GM19193 (cell line): Measurements from ENCODE around the gene DAGLB.

ENCODE experiments used
- POLR2A ChIP-seq: IDR thresholded peaks from 4 replicates; pipeline ENCODE4 v1.6.1; 2011; ENCODE audit not compliant: insufficient read depth, insufficient read length; ENCODE audit errors: extremely low read depth

The DAGLB gene, protein sequence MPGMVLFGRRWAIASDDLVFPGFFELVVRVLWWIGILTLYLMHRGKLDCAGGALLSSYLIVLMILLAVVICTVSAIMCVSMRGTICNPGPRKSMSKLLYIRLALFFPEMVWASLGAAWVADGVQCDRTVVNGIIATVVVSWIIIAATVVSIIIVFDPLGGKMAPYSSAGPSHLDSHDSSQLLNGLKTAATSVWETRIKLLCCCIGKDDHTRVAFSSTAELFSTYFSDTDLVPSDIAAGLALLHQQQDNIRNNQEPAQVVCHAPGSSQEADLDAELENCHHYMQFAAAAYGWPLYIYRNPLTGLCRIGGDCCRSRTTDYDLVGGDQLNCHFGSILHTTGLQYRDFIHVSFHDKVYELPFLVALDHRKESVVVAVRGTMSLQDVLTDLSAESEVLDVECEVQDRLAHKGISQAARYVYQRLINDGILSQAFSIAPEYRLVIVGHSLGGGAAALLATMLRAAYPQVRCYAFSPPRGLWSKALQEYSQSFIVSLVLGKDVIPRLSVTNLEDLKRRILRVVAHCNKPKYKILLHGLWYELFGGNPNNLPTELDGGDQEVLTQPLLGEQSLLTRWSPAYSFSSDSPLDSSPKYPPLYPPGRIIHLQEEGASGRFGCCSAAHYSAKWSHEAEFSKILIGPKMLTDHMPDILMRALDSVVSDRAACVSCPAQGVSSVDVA

DNA sequence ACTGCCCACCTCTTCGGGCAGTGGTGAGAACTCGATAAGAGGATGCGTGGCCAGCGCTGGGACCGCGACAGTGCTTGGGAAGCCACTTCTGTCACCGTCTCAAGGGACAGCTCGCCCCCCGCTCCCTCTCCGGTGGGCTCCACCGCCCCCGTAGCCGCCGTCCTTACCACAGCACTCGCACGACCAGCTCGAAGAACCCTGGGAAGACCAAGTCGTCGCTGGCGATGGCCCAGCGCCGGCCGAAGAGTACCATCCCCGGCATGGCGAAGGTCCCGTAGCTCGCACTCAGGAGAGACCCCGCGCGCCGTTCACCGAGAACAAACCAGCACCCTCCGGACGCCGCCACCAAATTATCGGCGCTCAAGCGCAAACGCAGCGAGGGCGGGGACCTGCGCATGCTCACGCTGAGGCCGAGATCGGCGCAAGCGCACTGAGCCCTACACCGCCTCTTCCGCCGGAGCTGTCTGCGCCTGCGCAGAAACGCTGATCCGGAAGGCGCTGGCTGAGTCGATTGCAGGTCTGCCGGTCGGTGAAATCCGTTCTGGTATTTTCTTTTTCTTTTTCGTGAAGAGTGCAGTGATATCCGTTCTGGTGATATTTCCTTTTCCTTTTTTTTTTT lies at the start of gene DAGLB:
Gene DAGLB, minus strand, starts transcription at position 374 of the 619 bp plus-strand sequence. Its CDS starts 112 bp downstream, at position 262.
- peak; percentile 95 for TF ChIP-seq POLR2A

DNA sequence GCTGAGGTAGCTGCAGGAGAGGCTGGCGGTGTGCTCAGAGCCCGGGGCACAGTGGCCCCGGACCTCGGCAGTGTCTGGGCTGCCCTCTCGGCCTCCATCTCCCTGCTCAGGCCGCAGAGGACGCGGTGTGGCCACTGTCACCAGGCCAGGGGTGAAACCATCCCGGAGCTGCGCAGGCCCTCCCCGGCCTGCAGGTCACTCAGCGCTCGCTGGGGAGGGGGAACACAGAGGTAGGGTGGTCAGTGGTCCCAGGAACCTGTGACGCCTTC lies 49.8 kb upstream of the DAGLB start:
- TF ChIP-seq POLR2A: no peak

DNA sequence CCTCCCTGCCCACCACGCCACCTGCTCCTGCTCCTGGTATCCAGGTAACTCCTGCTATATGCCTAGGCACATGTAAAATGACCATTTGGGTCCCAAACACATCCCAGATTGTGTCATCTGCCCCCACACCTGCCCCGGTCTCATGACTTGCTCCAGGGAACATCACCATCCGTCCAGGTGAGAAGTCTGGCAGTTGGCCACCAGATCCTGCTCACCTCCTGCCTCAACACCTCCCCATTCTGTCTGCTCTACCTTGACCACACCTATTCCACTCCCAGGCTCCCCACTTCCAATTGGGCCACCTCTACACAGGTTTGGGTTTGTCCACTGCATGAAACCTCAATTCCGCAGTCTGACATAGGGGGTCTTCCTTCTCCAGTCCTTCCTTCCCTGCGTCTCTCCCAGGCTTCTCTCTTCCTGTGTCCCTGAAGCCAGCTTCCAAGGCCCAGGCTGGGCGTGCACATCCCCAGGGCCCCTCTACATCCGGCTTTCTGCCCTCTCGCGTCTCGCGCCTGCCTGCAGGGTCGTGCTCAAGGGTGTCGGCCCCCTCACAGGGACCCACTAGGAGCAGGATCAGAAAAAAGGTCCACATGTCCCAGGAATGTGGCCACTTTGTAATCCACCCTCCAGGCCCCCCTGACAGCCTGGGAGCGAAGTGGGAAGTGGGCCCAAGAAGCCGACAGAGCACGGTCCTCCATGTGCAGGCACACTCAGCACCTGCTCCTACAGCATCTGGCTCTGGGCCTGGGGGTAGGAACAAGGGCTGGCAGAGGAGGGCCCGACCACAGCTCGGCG lies 49.3 kb upstream of the DAGLB start:
- TF ChIP-seq POLR2A: no peak

DNA sequence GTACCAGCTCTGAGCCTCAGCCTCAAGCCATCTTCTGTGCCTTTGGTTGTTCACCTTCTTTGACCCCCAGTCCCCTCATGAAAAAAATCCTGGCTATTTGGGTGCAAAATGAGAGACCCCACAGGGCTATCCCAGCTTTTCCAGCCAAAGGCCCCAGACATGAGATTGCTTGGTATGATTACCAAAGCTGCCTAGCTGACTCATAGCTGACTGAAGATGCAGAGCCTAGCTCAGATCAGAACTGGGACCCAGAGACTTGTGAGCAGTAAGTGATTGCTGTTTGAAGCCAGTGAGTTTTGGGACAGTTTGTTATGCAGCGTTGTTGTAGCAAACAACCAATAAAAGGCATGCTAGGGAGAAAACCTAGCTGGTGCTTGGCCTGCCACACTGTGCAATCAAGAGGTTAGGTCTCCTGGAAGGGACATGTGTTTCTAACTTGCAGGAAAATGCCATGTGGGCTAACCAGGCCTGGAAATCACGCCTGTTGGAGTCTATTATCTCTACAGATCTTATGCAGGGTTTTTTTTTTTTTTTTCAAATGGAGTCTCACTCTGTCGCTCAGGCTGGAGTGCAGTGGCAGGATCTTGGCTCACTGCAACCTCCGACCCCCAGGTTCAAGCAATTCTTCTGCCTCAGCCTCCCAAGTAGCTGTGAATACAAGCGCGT lies 48.0 kb upstream of the DAGLB start:
- TF ChIP-seq POLR2A: no peak

DNA sequence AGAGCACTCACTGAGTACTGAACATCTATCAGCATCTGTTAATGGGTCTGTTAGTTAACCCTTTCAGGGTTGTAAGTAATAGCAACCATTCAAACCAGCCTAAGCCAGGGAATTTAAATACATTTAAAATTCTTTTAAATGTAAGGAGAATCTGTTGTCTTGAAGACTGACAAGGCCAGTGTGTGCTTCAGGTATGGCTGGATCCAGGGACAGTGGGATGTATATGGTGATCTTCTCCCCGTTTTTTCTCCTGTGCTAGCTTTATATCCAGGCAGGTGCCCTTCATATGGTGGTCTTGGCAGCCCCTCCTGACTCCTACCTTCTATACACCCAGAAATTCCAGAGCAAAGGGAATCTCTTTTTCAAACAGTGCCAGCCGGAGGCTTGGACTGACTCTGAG lies 46.6 kb upstream of the DAGLB start:
- no peak for TF ChIP-seq POLR2A

DNA sequence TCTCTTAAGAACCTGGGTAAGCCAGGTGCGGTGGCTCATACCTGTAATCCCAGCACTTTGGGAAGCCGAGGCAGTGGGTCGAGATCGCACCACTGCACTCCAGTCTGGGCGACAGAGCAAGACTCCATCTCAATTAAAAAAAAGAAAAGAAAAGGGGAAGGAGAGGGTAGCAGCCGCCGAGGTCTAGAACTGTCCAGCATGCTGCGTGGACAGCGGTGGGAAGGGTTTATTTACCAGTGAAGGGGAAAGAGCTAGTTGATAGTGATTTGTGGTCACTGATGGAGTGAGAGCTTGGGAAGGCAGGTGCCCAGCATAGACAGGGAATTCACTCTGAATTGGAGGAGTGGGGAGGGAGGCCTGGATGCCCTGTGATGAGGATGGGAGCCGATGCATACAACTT lies 43.4 kb upstream of the DAGLB start:
- no peak for TF ChIP-seq POLR2A

DNA sequence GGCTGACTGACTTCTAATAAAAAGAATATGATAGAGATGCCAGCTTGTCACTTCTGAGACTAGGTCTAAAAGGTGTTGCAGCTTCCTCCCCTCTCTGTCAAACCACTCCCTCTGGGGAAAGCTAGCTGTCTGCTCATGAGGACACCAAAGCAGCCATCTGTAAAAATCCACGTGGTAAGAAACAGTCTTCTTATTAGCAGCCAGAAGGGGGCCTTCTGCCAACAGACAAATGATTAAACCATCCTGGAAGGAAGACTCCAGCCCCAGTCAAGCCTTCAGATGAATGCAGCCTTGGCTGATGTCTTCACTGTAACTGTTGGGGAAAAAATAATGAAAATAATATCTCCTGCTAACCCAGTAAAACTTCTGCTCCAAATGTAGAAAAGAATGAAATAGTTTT lies 41.9 kb upstream of the DAGLB start:
- TF ChIP-seq POLR2A: no peak

DNA sequence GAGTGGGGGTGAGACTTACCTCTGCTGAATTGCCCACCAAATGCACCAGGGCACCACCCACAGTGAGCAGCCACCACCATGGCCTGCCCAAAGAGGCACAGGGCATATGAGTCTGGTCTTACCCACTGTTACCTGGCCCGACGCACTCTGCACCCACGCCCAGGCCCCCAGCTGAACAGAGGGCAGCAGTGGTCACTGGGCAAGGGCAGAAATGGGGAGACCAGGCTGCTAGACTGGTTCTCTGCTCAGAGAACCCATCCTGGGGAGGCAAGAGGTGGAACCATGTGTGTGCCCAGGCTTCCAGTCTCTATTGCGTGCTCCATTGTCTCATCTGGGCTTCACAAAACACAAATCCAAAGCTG lies 39.4 kb upstream of the DAGLB start:
- no peak for TF ChIP-seq POLR2A

DNA sequence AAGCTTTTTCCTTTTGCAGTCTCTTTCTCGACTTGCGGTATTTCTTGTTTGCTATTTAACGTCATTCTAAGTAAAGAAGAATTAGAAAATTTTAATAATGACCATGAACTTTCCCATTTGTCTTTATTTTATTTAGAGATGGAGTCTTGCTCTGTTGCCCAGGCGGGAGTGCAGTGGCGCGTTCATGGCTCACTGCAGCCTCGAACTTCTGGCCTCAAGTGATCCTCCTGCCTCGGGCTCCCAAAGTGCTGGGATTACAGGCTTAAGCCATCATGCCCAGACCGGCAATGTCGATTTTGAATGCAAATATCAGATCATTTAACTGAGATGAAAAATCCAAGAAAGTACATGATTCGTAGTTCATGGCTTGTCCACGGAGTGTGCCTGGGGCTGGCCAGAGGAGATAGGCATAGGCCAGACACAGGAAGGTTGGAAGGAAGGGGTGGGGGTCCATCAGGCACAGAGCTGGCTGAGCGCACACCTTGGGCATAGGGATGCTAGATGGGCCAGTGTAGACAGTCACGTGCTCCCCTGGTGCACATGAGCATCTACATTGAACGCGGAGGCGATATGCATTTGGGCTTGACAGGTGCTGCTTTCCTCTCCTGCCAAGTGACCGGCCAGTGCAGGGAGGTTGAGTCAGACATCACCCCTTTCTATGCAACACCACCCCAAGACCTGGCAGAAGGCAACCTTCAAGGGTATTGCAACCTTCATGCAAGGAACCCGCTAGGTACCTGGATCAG lies 38.9 kb upstream of the DAGLB start:
- no peak for TF ChIP-seq POLR2A

DNA sequence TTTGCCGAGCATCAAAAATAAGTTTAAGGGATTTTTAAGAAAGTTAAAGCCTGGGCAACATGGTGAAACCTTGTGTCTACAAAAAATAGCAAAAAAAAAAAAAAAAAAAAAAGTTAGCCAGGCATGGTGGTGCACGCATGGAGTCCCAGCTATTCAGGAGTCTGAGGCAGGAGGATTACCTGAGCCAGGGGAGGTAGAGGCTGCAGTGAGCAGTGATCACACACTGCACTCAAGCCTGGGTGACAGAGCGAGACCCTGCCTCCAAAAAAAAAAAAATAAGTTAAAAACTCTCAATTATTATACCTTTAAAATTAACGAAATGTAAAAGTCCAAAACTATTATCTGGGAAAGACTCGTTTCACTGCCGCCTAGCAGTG lies 35.0 kb upstream of the DAGLB start:
- no peak for TF ChIP-seq POLR2A

DNA sequence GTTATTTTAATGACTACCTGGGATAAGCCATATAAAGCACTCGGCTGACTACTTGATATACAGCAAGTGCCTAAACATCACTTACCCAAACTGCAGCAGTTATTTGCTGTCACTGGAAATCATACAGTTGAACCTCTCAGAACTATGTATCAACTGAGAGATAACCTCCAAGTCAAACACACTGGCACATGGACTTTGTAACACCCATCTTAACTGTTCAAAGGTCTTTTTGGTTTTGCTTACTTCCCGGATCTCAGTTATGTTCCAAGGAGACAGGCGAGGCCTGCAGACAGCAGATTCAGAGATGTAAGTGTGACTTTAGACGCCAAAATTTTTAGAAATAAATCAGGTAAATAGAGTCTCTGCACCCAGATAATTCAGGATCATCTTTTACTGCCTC lies 34.6 kb upstream of the DAGLB start:
- no peak for TF ChIP-seq POLR2A

DNA sequence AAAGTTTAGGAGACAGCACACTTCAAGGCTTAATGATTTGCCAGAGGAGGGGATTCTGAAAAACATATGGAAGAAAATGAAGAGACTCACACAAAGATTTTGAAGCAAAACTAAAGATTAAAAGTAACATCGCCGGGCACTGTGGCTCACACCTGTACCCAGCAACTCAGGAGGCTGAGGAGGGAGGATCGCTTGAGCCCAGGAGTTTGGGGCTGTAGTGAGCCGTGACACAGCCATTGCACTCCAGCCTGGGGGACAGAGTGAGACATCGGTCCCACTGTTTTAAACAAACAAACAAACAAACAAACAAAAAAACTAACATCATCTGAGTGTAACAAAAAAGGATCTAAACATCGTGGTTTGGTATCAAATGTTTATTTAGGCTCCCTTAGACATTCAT lies 33.7 kb upstream of the DAGLB start:
- no peak for TF ChIP-seq POLR2A

DNA sequence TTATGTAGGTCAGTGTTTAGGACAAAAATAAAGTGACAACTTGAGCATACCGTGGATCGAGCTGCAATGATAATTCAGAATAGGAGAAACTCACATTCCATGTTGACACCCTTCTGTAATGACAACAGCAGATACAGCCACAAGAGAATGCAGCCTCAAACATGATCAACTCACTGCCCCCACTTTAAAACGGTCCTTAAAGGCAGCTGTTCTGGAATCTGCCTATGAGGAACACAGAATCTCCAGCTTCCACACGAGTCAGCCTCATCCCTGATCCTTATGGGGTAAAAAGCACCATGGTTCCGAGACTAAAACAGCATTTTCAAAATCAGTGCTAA lies 32.5 kb upstream of the DAGLB start:
- TF ChIP-seq POLR2A: no peak

DNA sequence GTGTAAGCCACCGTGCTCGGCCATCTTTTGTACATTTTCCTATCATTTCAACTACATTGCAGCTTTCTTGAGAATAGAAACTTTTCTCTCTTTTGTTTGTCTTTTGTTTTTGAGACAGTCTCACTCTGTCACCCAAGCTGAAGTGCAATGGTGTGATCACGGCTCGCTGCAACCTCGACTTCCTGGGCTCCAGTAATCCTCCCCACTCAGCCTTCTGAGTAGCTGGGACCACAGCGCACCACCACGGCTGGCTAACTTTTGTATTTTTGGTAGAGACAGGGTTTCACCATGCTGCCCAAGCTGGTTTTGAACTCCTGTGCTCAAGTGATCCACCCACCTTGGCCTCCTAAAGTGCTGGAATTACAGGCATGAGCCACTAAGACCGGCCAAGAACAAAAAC lies 31.3 kb upstream of the DAGLB start:
- no peak for TF ChIP-seq POLR2A
